ENCODE results near the gene RAB3C.

RAB3C gene

DNA sequence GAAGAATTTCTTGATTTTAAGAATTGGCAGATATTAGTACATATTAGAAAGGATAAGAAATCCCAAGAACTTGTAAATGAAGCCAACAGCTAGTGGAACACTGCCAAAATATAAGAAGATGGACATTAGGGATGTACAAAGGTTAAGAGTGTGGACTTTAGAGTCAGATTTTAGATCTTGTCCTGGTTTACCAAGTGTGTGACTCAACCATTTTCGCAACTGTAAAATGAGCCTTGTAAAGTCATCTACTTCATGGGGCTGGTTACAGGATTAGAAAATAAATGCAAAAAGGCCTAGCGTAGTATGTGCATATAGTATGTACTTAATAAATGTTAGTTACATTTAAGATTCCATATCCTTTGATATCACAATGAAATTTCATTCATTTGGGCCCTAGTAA lies 260.0 kb downstream of the RAB3C start:
- no peak for DNase-seq

DNA sequence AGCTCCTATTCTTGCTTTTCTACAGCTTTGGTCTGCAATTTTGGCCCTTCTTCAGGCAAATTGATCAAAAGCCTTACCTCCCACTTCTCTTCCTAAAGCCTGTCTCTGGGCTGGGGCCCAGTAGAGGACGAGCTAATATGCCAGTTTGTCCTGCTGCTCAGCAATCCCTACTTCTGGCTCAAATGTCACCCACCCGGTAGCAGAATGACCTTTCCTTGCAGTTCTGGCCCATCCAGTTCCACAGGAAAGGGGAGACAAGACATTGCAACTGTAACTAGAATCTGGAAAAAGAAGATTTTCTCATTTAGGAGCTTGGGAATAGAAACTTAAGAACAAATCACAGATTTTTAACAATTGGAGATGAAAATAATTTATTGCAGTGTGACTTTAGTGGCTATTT lies 261.5 kb downstream of the RAB3C start:
- no peak for DNase-seq

- DNase-seq: no peak
Observed at GRCh38 chr5:58847041-58847440, 264.2 kb downstream of the RAB3C start.

DNA sequence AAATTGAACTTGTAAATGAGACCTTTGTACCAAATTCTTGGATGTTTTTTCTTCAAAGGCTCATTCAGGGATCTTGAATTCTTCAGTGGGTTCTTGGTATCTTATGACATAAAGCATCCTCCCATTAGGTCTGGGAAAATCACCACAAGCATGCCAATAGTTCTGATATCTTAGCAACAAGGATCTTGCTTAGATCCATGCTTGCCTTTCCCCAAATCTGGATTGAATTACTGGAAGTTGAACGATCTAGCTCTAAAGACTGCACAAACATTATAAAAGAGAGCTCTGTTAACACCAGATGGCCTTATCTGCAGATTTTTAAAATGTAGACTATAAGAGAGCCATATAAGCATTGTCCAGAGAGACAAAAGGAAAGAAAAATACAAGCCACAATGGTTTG lies 266.3 kb downstream of the RAB3C start:
- DNase-seq: no peak

DNA sequence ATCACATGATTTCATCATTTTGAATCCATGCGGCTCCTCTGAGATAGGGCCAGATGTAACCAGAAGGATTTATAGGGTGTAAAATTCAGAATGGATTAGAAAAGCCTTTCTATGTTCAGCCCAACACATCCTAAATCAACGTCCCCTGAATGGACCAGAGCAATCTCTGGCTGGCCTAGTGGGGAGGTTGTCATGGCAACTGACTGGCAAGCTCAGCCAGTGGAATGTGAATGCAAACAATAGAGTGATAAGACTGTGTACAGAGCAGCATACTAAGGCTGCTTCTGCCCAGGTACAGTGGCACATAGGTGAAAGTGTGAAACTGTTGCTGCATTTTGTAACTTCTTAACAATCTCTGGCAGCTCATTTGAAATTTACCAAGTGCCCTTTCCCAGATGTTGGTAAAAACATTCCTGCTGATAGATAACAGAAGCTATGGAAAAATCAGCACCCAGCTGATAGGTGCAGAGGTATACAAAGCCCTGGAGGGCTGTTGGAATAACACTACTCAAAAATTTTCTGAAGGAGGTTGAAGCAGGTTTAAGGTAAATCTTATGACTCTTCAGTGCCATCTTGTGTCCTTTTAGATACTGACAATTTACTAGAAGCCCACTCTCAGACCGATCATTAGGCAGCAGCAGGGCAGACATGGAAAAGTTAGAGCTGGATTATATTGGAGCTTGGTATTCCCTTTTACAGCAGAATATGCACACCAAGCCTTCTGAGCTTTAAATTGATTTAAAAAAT lies 267.2 kb downstream of the RAB3C start:
- no peak for DNase-seq

DNA sequence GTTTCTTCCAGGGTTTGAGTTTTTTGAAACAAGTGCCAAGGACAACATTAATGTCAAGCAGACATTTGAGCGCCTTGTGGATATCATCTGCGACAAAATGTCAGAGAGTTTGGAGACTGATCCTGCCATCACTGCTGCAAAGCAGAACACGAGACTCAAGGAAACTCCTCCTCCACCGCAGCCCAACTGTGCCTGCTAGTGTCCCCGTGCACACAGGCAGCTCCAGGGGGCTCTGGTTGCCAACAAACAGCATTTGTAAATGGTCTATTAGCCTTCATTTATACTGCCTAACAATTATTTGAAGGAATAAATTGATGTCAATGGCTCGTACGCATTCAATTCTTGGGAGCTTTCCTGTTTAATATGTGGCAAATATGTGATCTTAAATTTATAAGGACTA lies 268.3 kb downstream of the RAB3C start:
- DNase-seq: no peak

DNA sequence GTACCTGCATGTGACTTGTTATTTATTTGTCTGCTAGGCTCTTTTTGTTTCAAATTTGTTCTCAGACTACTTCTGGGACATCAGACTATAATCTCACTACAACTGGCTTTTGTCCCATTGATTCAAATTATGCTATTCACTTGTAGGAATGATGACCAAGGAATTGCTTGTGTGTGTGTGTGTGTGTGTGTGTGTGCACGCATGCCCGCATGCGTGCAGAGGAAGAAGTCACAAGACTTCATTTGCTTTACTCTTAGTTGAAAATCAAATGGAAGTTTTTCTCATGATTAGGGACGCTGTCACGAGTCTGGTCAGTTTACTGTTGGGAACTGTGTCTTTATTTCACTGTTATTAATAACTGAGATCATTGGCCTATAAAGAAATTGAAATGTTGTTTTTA lies 268.7 kb downstream of the RAB3C start:
- DNase-seq: no peak

DNA sequence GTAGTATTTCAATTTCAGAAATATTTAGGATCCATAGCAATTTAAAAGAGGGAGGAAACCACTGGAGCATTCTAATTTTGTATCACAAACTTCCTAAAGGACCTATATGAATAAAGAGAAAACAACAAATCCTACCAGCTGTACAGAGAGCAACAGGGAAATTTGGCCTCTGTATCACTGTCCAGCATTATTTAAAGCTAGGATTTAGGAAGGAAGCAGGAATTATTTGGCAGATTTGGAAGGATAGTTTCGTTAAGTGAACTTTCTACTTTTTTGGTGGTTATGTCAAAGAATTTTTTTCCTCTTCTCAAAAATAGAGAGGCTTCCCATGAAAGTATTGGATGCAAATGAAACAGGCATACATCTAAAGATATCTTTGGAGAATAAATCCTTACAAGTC lies 269.7 kb downstream of the RAB3C start:
- no peak for DNase-seq

- DNase-seq: no peak
Observed at GRCh38 chr5:58854441-58854840, 271.6 kb downstream of the RAB3C start.

GRCh38 chr5:58855851-58856739 lies 273.2 kb downstream of the RAB3C start:
- no peak for DNase-seq

- no peak for DNase-seq
Observed at GRCh38 chr5:58857609-58858008, 274.7 kb downstream of the RAB3C start.

DNA sequence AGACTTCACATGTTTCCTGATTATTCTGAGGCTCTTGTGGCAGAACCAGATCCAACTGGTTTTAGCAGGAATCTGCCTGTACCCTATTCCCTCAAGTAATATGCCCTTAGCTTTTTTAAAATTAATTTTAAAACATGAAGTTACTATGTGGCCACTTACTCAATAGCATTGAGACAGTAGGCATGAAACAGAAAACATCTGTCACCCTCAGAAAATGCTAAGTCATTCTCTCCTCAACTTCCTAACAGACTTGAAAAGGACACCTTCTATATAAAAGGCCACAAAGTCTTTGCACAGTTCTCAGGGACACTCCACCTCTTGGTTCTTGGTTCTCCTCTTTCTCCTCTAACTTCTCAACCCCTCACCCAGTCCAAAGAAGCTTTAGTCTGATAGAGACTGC lies 277.8 kb downstream of the RAB3C start:
- DNase-seq: no peak

DNA sequence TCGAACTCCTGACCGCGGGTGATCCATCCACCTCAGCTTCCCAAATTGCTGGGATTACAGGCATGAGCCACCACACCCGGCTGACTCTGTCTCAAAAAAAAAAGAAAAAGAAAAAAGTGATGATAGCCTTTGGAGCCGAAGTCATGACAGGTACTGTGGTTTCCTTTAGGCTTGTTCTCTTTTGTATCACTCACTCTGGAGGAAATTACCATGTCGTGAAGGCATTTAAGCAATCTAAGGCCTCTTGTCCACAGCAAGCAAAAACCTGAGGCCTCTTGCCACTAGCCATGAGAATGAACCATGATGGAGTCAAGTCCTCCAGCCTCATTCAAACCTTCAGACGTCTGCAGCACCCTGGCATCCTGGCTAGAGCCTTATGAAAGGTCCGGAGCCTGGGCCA lies 286.1 kb downstream of the RAB3C start:
- no peak for DNase-seq

- DNase-seq: no peak
Observed at GRCh38 chr5:58871648-58872242, 288.9 kb downstream of the RAB3C start.

DNA sequence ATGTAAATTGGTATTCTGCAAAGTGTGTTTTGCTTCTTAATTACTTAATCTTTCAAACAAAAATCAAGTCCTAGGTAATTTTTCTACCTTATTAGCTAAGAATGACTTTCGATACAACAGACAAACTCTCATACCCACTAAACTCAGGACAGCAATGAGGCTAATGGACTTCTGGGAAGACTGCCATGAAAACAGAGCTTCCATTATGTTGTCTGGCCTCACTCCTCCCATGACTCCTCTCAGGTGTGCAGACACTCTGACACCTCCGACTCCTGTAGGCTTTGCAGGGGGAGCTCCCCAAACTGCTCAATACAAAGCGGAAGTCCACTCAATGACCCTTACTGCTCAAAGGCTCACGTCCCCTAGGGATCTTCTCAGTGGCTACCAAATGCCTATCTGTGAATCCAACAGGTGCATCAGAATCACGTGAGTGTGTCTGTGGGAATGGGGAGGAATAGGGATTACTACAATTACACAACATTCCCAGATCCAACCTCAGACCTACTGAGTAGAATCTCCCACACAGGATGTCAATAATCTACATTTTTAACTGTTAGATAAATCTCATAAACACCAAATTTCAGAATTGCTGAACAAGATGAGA lies 289.9 kb downstream of the RAB3C start:
- no peak for DNase-seq

DNA sequence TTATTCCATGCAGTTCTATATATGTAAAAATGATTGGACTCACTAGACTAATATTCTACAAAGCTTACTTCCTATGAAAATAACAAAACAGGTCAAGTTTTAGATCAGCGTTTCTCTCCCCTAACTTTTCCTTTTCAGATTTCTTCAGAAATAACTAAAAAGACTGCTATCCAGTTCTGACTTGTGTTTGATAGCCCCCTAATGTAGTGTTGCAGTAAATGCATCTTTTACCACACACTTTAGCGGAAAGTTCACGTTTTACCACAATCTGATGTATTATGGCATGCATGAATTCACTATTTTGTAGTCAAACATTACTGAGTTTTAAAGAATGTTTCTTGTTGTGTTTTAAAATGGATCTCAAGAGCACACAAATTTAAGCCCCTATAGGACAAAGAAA lies 292.7 kb downstream of the RAB3C start:
- no peak for DNase-seq

DNA sequence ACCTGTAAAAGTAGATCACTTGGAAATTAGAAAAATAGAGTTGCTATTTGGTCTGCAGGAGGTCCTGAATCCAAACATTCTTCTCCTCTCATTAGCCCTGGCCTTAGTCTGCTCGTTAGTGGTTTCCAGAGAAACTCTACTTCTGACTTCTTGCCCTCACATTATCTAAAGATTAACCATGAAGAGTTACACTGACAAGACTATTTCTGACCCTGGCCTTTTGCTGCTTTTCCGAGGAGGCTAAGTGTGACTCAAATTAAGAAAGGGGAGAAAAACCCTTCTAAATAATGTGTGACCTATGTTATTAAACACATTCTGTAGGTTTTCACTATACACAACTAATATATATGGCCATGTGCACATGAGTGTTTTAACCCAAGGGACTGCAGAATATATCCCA lies 302.4 kb downstream of the RAB3C start:
- no peak for DNase-seq

GRCh38 chr5:58886315-58887207 lies 303.7 kb downstream of the RAB3C start:
- peak; percentile 44 to 53 for DNase-seq

- DNase-seq: no peak
Observed at GRCh38 chr5:58887311-58887710, 304.4 kb downstream of the RAB3C start.

DNA sequence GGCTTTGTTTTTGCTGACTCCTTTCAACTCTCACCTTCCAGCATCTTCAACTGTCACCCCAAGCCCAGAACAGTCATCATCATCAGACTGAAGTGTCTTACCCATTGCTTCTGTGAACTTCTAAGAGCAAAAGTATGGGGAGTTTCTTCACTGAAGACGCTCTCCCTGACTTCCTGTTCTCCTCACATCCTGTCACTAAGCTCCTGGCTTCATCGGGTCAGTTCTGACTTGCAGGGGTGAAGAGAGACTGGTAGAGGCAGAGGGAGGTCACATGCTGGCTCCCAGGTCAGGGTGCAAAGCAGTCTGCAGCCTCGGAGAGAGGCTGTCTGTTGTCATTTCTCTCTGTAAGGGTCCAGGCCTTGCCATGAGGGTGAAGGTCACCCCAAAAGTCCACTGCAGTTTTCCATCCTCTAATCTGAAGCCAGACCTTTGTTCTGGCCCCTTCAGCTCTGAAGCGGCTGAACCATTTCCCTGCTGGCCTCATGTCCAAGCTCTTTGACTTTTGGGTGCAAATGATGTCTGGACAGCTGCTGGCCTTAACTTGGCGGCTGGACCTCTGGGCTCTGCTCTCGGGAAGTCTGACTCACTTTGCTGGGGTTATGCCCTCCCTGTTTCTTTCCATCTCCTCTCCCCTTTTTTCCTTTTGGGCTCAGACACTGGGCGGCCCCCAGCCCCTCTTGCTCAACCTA lies 305.0 kb downstream of the RAB3C start:
- no peak for DNase-seq

DNA sequence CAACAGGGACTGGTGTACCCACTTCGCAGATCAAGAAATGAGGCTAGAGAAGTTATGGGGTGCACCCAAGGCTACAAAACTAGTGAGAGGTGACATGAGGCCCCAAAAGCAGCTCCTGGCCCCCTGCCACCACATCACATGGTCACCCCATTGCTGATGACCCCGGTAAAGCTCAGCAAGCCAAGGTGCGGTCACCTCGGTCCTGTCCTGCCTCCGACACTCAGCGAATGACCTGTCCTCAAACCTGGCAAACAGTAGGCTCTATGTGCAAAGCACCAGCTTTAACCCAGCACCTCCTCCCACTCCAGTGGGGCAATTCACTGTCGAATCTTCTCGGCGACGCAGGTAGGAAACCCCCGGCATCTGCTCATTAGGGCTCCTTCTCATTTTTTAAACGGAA lies 307.4 kb downstream of the RAB3C start:
- DNase-seq: no peak

GRCh38 chr5:58890701-58891085 lies 307.8 kb downstream of the RAB3C start:
- no peak for DNase-seq

Data from stimulated activated CD4-positive, alpha-beta T cell treated with anti-CD3 and anti-CD28 coated beads, Interleukin-4, amount 100 ng/mL, for 4 hours (primary cell).